Mesothelial cell of epicardium (in vitro differentiated cells): ENCODE measurements around the gene PITRM1. TPM values are rescaled to one million over a fixed set of nuclear protein-coding genes. Genes with fewer than 3 reads are reported as not detected.
"Not testable (repeated sequence)": the region's sequence is repeated elsewhere in the genome, so short reads cannot be mapped to it uniquely, and the experiment has no call there.

Experiments
- DNase-seq, 2 experiments: peaks; one replicate each; pipeline ENCODE4 v3.0.0; 2021; ENCODE audit warnings: low spot score in 2 of 2; ENCODE audit not compliant: unreplicated experiment in 2 of 2
- H3K27ac Mint-ChIP-seq: 2 replicates; pipeline ENCODE4 v1.8.0; 2021; ENCODE audit warnings: mixed read lengths
- H3K27me3 Mint-ChIP-seq: 2 replicates; pipeline ENCODE4 v1.8.0; 2021; ENCODE audit warnings: low read depth, mixed read lengths
- H3K36me3 Mint-ChIP-seq: 2 replicates; pipeline ENCODE4 v1.8.0; 2021; ENCODE audit warnings: mixed read lengths
- H3K4me1 Mint-ChIP-seq: 2 replicates; pipeline ENCODE4 v1.8.0; 2021; ENCODE audit warnings: mixed read lengths
- H3K4me3 Mint-ChIP-seq: 2 replicates; pipeline ENCODE4 v1.8.0; 2021; ENCODE audit warnings: mild to moderate bottlenecking, moderate library complexity, mixed read lengths
- H3K9me3 Mint-ChIP-seq: 2 replicates; pipeline ENCODE4 v1.8.0; 2021; ENCODE audit warnings: mixed read lengths
- total RNA-seq: library from RNA; stranded (reverse); gene quantifications from 3 replicates; pipeline ENCODE4 v1.2.1, GENCODE V29; 2021
- TF ChIP-seq, protein P1 (sequence below): fragments of 200-600 bp; sonication (generic); IDR thresholded peaks from one replicate; pipeline ENCODE4 v1.5.0; 2021; ENCODE audit warnings: antibody characterized with exemption; ENCODE audit not compliant: unreplicated experiment

PITRM1 gene
- total RNA-seq, 1 donor from 2014 or later, result 75.5 TPM

DNA sequence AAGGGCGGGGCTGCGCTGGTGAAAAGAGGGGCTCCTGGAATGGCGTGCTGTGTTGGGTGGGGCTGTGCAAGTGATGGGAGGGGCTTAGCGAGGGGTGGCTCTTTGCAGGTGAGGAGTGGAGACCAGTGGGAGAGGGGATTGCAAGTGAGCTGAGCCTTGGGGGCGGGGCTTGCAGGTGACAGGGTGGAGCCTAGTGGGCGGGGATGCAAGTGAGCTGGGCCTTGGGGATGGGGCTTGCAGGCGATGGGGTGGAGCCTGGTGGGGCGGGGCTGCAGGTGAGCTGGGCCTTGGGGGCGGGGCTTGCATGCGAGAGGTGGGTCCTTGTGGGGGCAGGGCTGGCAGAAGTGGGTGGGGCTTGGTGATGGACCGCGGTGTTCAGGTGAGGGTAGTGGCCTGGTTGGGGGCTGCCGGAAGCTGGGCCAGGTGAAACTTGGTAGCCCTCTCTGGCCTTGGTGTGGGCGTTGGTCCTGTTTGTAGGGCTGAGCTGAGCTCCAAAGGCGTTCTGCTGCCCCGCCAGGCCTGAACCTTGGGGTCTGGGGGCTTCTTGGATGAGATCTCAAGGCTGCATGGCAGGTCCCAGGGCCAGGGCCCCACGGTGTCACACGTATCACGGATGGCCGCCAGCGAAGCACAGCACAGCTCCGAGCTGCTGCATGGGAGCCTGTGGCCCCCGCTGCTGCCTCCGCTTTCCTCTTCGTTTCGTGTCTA, 743 bp upstream of the PITRM1 start:
- Mint-ChIP-seq H3K36me3 (peaks cover 7% of the 10 kb centered on the region), H3K27ac (peak overlapping the region; percentile 78), H3K27me3 (no peaks in the 10 kb centered on the region), H3K4me1 (peaks cover 10% of the 10 kb centered on the region), H3K9me3 (peaks cover 6% of the 10 kb centered on the region), H3K4me3 (peak overlapping the region; percentile 85)
- DNase-seq, result peak in 1 of 2 experiments; percentile 97
- TF ChIP-seq, protein P1, sequence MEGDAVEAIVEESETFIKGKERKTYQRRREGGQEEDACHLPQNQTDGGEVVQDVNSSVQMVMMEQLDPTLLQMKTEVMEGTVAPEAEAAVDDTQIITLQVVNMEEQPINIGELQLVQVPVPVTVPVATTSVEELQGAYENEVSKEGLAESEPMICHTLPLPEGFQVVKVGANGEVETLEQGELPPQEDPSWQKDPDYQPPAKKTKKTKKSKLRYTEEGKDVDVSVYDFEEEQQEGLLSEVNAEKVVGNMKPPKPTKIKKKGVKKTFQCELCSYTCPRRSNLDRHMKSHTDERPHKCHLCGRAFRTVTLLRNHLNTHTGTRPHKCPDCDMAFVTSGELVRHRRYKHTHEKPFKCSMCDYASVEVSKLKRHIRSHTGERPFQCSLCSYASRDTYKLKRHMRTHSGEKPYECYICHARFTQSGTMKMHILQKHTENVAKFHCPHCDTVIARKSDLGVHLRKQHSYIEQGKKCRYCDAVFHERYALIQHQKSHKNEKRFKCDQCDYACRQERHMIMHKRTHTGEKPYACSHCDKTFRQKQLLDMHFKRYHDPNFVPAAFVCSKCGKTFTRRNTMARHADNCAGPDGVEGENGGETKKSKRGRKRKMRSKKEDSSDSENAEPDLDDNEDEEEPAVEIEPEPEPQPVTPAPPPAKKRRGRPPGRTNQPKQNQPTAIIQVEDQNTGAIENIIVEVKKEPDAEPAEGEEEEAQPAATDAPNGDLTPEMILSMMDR, result no peak

DNA sequence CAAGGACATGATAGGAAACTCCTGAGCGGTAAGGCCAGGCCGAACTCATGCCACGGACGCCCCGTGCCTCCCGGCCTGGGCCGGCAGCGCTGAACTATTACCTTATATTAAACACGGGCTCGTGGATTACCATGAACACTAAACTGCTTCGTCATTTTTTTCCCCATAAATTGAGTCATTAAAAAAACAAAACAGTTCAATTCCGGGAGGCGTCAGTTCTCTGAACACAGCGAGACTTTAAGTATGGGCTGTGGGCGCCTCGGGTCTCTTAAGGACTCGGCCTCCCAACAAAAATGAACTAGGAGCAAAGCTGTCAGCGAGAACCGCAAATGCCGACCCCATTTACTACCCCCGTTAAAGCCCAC, 519 bp downstream of the PITRM1 start:
- H3K27ac Mint-ChIP-seq, result peak overlapping the region; percentile 91

DNA sequence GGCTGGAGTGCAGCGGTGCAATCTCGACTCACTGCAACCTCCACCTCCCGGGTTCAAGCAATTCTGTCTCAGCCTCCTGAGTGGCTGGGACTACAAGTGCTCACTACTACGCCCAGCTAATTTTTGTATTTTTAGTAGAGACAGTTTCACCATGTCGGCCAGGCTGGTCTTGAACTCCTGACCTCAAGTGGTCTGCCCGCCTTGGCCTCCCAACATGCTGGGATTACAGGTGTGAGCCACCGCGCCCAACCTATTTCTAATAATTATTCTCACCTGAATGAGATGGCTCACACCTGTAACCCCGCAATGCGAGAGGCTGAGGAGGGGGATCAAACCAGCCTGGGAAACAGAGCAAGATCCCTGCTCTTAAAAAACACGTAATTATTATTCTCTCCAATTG, 1.1 kb downstream of the PITRM1 start:
- peaks cover 11% of the 10 kb centered on the region for H3K4me1 Mint-ChIP-seq
- H3K27me3 Mint-ChIP-seq, DNase-seq: not testable (repeated sequence)

More for the DNA sequence above, 519 bp downstream of the PITRM1 start:
- Mint-ChIP-seq H3K27me3 (no peaks in the 10 kb centered on the region), H3K9me3 (no peaks in the 10 kb centered on the region), H3K4me1 (peaks cover 10% of the 10 kb centered on the region), H3K4me3 (peak overlapping the region; percentile 85), H3K36me3 (peaks cover 14% of the 10 kb centered on the region)
- DNase-seq, result peak in 1 of 2 experiments; percentile 43
- TF ChIP-seq, protein P1, result no peak

DNA sequence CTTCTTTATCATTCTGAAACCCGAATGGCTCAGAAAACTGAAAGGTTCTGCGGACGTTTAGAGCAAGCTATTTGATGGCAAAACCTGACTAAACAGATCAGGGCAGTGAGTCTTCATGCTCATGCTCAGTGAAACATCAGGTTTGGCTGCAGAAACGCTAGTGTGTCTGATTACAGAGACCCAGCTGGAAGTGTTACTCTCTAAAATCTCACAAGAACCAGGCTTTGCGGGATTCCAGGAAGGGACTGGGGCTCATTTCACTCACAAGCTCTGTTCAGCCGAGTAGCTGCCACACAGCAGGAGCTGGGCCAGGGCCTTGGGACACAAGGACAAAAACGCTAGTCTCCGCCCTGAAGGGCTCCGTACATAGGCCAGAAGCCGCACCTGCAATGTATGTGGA, 2.9 kb downstream of the PITRM1 start:
- Mint-ChIP-seq H3K36me3 (peaks cover 22% of the 10 kb centered on the region), H3K27ac (no peak overlapping the region), H3K4me1 (peaks cover 25% of the 10 kb centered on the region), H3K4me3 (no peak overlapping the region), H3K9me3 (no peaks in the 10 kb centered on the region), H3K27me3 (no peaks in the 10 kb centered on the region)
- TF ChIP-seq, protein P1, result no peak
- DNase-seq, result no peak

More for the DNA sequence above, 1.1 kb downstream of the PITRM1 start:
- peaks cover 16% of the 10 kb centered on the region for H3K36me3 Mint-ChIP-seq
- H3K27ac Mint-ChIP-seq, H3K9me3 Mint-ChIP-seq: not testable (repeated sequence)
- peak overlapping the region; percentile 85 for H3K4me3 Mint-ChIP-seq

DNA sequence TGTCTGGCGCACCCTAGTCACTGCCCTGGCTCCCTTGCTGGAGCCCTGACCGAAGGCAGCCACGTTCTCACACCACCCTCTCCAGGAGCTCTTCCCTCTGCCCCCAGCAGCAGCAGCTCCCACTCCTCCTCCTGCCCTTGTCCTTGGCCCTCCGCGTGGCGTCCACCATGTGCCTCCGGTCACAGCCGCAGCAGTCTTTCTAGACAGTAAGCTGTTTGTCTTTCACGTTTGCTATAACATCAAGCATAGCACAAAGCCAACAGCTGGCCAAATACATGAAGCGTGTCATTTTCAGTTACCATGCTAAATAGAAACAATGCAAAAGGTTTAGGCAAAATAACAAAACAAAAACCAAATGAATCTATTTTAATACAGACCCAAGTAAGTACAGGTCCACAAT, 3.3 kb downstream of the PITRM1 start:
- TF ChIP-seq, protein P1, result no peak
- Mint-ChIP-seq H3K27ac (no peak overlapping the region), H3K9me3 (no peaks in the 10 kb centered on the region), H3K4me3 (no peak overlapping the region), H3K27me3 (no peaks in the 10 kb centered on the region), H3K36me3 (peaks cover 22% of the 10 kb centered on the region), H3K4me1 (peaks cover 25% of the 10 kb centered on the region)
- DNase-seq, result no peak

DNA sequence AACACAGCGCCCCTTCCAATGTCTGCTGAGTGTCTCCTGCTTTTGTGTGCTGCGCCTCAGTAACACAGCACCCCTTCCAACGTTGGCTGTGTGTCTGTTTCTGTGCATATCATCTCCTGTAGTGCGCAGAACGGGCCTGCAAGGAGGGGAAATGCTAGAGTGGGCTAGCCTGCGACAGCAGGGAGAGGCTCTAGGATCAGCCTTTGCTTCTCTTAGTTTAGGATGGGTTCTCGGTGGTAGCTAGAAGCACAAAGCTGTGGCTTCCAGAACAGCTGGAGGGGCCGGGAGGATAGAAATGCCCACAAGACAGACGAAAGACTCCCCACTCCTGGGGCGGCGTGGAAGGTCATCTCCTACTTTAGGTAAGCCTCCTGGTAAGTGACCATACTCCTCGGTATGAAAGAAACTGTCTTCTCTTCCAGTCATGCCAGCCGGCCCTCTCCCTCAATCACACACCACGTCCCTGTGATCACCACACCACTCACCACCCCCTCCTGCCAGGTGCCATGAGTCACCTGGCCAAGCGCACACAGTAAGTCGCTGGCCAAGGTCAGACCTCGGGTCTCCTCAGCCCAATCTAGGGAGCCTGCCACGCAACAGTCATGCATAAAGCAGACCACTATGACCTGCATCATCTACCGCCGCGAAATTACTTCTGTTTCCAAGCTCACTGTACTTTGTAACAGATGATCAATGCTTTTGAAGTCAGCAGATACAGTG, 4.8 kb downstream of the PITRM1 start:
- Mint-ChIP-seq H3K4me3 (no peak overlapping the region), H3K36me3 (peaks cover 30% of the 10 kb centered on the region), H3K27ac (no peak overlapping the region), H3K9me3 (no peaks in the 10 kb centered on the region), H3K4me1 (peaks cover 23% of the 10 kb centered on the region), H3K27me3 (no peaks in the 10 kb centered on the region)
- TF ChIP-seq, protein P1, result no peak
- no peak for DNase-seq
